NCI-H526 treated with DMSO at 0.1 percent for 48 hours (cell line): Measurements from ENCODE around the gene ARHGAP12.

ENCODE experiments used
- DNase-seq: peaks from one replicate; lab custom pipeline; 2025; lab: John Stamatoyannopoulos, UW

Gene ARHGAP12

GRCh38 chr10:31820778-31821369 lies 107.8 kb downstream of the ARHGAP12 start:
- DNase-seq = no peak

GRCh38 chr10:31820096-31820495 lies 108.5 kb downstream of the ARHGAP12 start:
- no peak for DNase-seq

- DNase-seq = no peak
Observed at GRCh38 chr10:31819391-31819820, 109.2 kb downstream of the ARHGAP12 start.

- no peak for DNase-seq
Observed at GRCh38 chr10:31816318-31816717, 112.3 kb downstream of the ARHGAP12 start.

- DNase-seq = no peak
Observed at GRCh38 chr10:31808258-31809218, 120.1 kb downstream of the ARHGAP12 start.

GRCh38 chr10:31804352-31804810 lies 124.2 kb downstream of the ARHGAP12 start:
- no peak for DNase-seq

- no peak for DNase-seq
Observed at GRCh38 chr10:31803606-31804351, 124.9 kb downstream of the ARHGAP12 start.

GRCh38 chr10:31799181-31799580 lies 129.4 kb downstream of the ARHGAP12 start:
- no peak for DNase-seq

GRCh38 chr10:31792745-31793144 lies 135.9 kb downstream of the ARHGAP12 start:
- DNase-seq = no peak

- no peak for DNase-seq
Observed at GRCh38 chr10:31789555-31789954, 139.1 kb downstream of the ARHGAP12 start.

GRCh38 chr10:31782701-31783100 lies 145.9 kb downstream of the ARHGAP12 start:
- no peak for DNase-seq

- DNase-seq = no peak
Observed at GRCh38 chr10:31780717-31781116, 147.9 kb downstream of the ARHGAP12 start.

GRCh38 chr10:31778627-31779026 lies 150.0 kb downstream of the ARHGAP12 start:
- DNase-seq = no peak

- no peak for DNase-seq
Observed at GRCh38 chr10:31776159-31776558, 152.5 kb downstream of the ARHGAP12 start.

GRCh38 chr10:31774928-31775650 lies 153.5 kb downstream of the ARHGAP12 start:
- DNase-seq = no peak

- DNase-seq = no peak
Observed at GRCh38 chr10:31774299-31774900, 154.2 kb downstream of the ARHGAP12 start.

GRCh38 chr10:31773749-31774298 lies 154.8 kb downstream of the ARHGAP12 start:
- DNase-seq = no peak

GRCh38 chr10:31771331-31771831 lies 157.2 kb downstream of the ARHGAP12 start:
- no peak for DNase-seq

GRCh38 chr10:31770307-31770902 lies 158.2 kb downstream of the ARHGAP12 start:
- no peak for DNase-seq

GRCh38 chr10:31769564-31769963 lies 159.1 kb downstream of the ARHGAP12 start:
- no peak for DNase-seq
